OCI-LY3 (cell line): ENCODE measurements around the gene HDAC3.

Source experiments
- H2AFZ ChIP-seq: fragments of 200-600, 300-600 bp; shearing (Covaris generic); 2 replicates; pipeline ENCODE4 v1.6.0; 2014; ENCODE audit warnings: antibody characterized with exemption, low read depth, low read length
- H3K27ac ChIP-seq: fragments of 200-600, 300-600 bp; sonication (generic); 2 replicates; pipeline ENCODE4 v1.5.1; 2014; ENCODE audit warnings: mild to moderate bottlenecking, low read length, moderate library complexity, mixed read lengths
- H3K27me3 ChIP-seq: fragments of 200-600, 300-600 bp; sonication (generic); 2 replicates; pipeline ENCODE4 v1.6.1; 2014; ENCODE audit warnings: low read depth, low read length, mixed read lengths
- H3K36me3 ChIP-seq: fragments of 200-600, 300-600 bp; sonication (generic); replicated peaks from 2 replicates; pipeline ENCODE3; 2014; ENCODE audit warnings: low read depth, low read length, mixed read lengths
- H3K4me1 ChIP-seq: fragments of 300-600, 200-600 bp; sonication (generic); 2 replicates; pipeline ENCODE4 v1.6.1; 2014; ENCODE audit warnings: low read length, mixed read lengths
- H3K4me2 ChIP-seq: fragments of 200-600, 300-600 bp; sonication (generic); 2 replicates; pipeline ENCODE4 v1.6.1; 2014; ENCODE audit warnings: low read length, mixed read lengths
- H3K4me3 ChIP-seq: fragments of 300-600, 200-600 bp; sonication (generic); 2 replicates; pipeline ENCODE4 v1.5.1; 2014; ENCODE audit warnings: antibody characterized with exemption, mild to moderate bottlenecking, low read length, moderate library complexity
- H3K79me2 ChIP-seq: fragments of 300-600, 200-600 bp; shearing (Covaris generic); 2 replicates; pipeline ENCODE4 v1.6.1; 2014; ENCODE audit warnings: mild to moderate bottlenecking, low read length, mixed read lengths
- H3K9ac ChIP-seq: fragments of 300-600, 200-600 bp; shearing (Covaris generic); 2 replicates; pipeline ENCODE4 v1.6.0; 2014; ENCODE audit warnings: mild to moderate bottlenecking, low read length, moderate library complexity
- H3K9me3 ChIP-seq: fragments of 200-600, 300-600 bp; shearing (Covaris generic); 2 replicates; pipeline ENCODE4 v1.6.1; 2014; ENCODE audit warnings: low read length, mixed read lengths; ENCODE audit not compliant: insufficient read depth
- H4K20me1 ChIP-seq: fragments of 200-600, 300-600 bp; sonication (generic); 2 replicates; pipeline ENCODE4 v1.6.1; 2016; ENCODE audit warnings: low read length, mixed read lengths; ENCODE audit not compliant: insufficient read depth
- EZH2phosphoT487 ChIP-seq: fragments of 200-600 bp; shearing (Covaris generic); IDR thresholded peaks from 2 replicates; pipeline ENCODE4 v1.6.1; 2018; ENCODE audit warnings: antibody characterized with exemption, mixed run types, low read depth
- TF ChIP-seq, protein P1 (sequence below): fragments of 200-600, 300-600 bp; sonication (generic); IDR thresholded peaks from 2 replicates; pipeline ENCODE4 v1.5.1; 2014; ENCODE audit warnings: antibody characterized with exemption, low read length, low read depth

Gene HDAC3

DNA sequence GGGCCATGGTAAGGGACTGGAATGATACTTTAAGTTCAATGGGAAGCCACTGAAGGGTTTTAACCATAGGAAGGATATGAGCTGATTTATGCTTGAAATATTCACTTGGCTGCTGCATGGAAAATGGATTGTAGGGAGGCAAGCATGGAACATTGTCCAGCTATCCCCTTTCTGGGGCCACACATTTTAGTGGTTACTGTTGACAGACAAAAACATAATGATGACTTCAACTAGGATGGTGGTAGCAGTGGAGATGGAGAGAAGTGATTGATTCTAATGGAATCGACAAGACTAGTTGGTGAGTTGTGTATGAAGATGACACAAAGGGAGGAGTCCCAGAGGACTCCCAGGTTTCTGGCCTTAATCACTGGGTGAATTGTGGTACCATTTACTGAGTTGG, 20.8 kb upstream of the HDAC3 start:
- H4K20me1 ChIP-seq = no peaks in the 10 kb centered on the region
- no peak overlapping the region for H2AFZ ChIP-seq
- H3K4me1 ChIP-seq = no peaks in the 10 kb centered on the region
- no peaks in the 10 kb centered on the region for H3K36me3 ChIP-seq
- H3K9ac ChIP-seq = no peak overlapping the region
- TF ChIP-seq, protein P1, sequence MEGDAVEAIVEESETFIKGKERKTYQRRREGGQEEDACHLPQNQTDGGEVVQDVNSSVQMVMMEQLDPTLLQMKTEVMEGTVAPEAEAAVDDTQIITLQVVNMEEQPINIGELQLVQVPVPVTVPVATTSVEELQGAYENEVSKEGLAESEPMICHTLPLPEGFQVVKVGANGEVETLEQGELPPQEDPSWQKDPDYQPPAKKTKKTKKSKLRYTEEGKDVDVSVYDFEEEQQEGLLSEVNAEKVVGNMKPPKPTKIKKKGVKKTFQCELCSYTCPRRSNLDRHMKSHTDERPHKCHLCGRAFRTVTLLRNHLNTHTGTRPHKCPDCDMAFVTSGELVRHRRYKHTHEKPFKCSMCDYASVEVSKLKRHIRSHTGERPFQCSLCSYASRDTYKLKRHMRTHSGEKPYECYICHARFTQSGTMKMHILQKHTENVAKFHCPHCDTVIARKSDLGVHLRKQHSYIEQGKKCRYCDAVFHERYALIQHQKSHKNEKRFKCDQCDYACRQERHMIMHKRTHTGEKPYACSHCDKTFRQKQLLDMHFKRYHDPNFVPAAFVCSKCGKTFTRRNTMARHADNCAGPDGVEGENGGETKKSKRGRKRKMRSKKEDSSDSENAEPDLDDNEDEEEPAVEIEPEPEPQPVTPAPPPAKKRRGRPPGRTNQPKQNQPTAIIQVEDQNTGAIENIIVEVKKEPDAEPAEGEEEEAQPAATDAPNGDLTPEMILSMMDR = no peak
- no peak for TF ChIP-seq EZH2phosphoT487
- H3K9me3 ChIP-seq = no peaks in the 10 kb centered on the region
- no peaks in the 10 kb centered on the region for H3K79me2 ChIP-seq
- H3K4me2 ChIP-seq = no peak overlapping the region
- H3K27ac ChIP-seq = no peak overlapping the region
- no peaks in the 10 kb centered on the region for H3K27me3 ChIP-seq
- no peak overlapping the region for H3K4me3 ChIP-seq

DNA sequence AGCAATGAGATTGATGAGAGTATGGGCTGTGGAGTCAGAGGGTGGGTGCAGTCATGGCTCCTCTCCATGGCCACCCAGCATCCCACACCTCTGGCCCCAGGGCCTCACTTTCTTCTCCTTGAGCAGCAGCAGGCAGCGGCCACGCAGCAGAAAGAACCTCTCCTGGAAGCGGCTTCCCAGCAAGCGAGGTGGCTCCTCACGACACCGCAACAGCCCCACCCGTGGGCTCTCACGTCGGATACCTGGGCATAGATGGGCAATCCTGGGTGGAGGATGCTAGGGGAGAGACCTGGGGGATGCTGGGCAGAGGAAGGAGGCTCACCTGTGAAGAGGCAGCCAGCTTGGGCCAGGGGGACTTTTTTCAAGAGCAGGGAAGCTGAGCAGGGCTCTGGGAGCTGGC, 19.7 kb upstream of the HDAC3 start:
- Histone ChIP-seq H3K4me3 (no peak overlapping the region), H4K20me1 (no peaks in the 10 kb centered on the region), H3K9me3 (no peaks in the 10 kb centered on the region), H3K9ac (no peak overlapping the region), H3K36me3 (no peaks in the 10 kb centered on the region), H2AFZ (no peak overlapping the region), H3K27me3 (no peaks in the 10 kb centered on the region), H3K4me2 (no peak overlapping the region), H3K27ac (no peak overlapping the region), H3K79me2 (no peaks in the 10 kb centered on the region), H3K4me1 (peaks cover 4% of the 10 kb centered on the region)
- TF ChIP-seq EZH2phosphoT487 = no peak
- TF ChIP-seq, protein P1 = no peak

DNA sequence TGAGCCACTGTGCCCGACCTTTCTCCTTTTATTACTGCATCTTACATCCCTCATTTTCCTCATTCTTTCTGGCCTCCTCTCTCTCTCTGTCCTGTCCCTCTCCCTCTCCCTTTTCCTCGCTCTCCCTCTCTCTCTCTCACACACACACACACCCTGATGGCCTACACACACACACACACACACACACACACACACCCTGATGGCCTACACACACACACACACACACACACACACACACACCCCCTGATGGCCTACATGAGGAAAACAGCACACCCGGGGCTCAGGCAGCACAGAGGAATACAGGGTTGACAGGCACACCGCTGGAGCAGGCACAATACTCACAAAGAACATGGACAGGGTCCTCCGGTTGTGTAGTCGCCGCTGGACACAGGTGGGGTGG, 18.4 kb upstream of the HDAC3 start:
- H3K9me3 ChIP-seq = no peaks in the 10 kb centered on the region
- no peaks in the 10 kb centered on the region for H3K27me3 ChIP-seq
- H3K4me2 ChIP-seq = no peak overlapping the region
- H3K4me1 ChIP-seq = peaks cover 4% of the 10 kb centered on the region
- H4K20me1 ChIP-seq = no peaks in the 10 kb centered on the region
- no peaks in the 10 kb centered on the region for H3K36me3 ChIP-seq
- no peak overlapping the region for H3K4me3 ChIP-seq
- no peak overlapping the region for H2AFZ ChIP-seq
- no peaks in the 10 kb centered on the region for H3K79me2 ChIP-seq
- no peak overlapping the region for H3K27ac ChIP-seq
- H3K9ac ChIP-seq = no peak overlapping the region
- TF ChIP-seq EZH2phosphoT487 = no peak
- TF ChIP-seq, protein P1 = no peak

DNA sequence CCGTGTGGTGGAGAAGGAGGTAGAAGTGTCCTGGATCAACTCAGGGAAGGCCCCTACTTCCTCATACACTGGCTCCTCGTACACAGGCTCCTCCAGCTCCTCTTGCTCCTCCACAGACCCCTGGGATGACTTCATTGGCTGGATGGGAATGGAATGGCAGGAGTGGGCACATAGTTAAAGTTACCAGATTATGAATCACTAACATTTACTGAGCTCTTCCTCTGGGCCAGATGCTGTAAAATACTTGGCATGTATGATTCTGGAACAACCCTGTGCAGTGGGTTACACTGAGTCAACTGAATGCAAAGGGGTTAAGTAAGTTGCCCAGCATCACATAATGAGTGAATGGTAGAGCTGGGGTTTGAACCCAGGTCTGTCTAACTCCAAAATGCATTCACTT, 17.6 kb upstream of the HDAC3 start:
- H3K27me3 ChIP-seq = no peaks in the 10 kb centered on the region
- H3K9me3 ChIP-seq = no peaks in the 10 kb centered on the region
- H3K27ac ChIP-seq = no peak overlapping the region
- peaks cover 4% of the 10 kb centered on the region for H3K4me1 ChIP-seq
- no peak overlapping the region for H2AFZ ChIP-seq
- no peak overlapping the region for H3K9ac ChIP-seq
- no peak overlapping the region for H3K4me3 ChIP-seq
- H3K79me2 ChIP-seq = no peaks in the 10 kb centered on the region
- H3K36me3 ChIP-seq = no peaks in the 10 kb centered on the region
- no peak overlapping the region for H3K4me2 ChIP-seq
- H4K20me1 ChIP-seq = no peaks in the 10 kb centered on the region
- no peak for TF ChIP-seq EZH2phosphoT487
- TF ChIP-seq, protein P1 = no peak
